ENCODE results near the gene CARM1.
"Not testable (repeated sequence)": the region's sequence is repeated elsewhere in the genome, so short reads cannot be mapped to it uniquely, and the experiment has no call there.

Gene CARM1

GRCh38 chr19:10861103-10861651, 10.2 kb upstream of the CARM1 start:
- TF ChIP-seq, protein P1, sequence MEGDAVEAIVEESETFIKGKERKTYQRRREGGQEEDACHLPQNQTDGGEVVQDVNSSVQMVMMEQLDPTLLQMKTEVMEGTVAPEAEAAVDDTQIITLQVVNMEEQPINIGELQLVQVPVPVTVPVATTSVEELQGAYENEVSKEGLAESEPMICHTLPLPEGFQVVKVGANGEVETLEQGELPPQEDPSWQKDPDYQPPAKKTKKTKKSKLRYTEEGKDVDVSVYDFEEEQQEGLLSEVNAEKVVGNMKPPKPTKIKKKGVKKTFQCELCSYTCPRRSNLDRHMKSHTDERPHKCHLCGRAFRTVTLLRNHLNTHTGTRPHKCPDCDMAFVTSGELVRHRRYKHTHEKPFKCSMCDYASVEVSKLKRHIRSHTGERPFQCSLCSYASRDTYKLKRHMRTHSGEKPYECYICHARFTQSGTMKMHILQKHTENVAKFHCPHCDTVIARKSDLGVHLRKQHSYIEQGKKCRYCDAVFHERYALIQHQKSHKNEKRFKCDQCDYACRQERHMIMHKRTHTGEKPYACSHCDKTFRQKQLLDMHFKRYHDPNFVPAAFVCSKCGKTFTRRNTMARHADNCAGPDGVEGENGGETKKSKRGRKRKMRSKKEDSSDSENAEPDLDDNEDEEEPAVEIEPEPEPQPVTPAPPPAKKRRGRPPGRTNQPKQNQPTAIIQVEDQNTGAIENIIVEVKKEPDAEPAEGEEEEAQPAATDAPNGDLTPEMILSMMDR (IDR thresholded peaks at IDR 0.05; ENCODE audit: insufficient read depth, missing control alignments), result peak; percentile 28
- DNase-seq (ENCODE audit: insufficient read length, low spot score), result no peak
- FAIRE-seq, result no peak

DNA sequence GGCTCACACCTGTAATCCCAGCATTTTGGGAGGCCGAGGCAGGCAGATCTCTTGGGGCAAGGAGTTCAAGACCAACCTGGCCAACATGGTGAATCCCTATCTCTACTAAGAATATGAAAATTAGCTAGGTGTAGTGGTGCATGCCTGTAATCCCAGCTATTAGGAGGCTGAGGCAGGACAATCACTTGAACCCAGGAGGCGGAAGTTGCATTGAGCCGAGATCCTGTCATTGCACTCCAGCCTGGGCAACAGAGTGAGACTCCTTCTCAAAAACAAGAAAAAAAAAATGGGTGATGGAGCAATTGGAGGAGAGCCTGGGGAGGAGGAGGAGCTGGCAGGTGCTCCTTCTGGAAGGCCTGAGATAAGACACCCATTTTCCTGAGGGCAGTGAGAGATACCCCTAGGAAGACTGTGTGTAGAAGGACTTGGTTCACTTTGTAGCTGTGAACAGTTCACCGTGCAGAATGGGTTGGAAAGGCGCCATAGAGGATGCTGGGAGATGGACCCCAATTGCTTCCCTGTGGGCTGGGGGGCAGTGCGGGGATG, 8.7 kb upstream of the CARM1 start:
- TF ChIP-seq, protein P1 (IDR thresholded peaks at IDR 0.05; ENCODE audit: insufficient read depth, missing control alignments), result no peak
- FAIRE-seq (no peak), DNase-seq (ENCODE audit: insufficient read length, low spot score) (no peak)

DNA sequence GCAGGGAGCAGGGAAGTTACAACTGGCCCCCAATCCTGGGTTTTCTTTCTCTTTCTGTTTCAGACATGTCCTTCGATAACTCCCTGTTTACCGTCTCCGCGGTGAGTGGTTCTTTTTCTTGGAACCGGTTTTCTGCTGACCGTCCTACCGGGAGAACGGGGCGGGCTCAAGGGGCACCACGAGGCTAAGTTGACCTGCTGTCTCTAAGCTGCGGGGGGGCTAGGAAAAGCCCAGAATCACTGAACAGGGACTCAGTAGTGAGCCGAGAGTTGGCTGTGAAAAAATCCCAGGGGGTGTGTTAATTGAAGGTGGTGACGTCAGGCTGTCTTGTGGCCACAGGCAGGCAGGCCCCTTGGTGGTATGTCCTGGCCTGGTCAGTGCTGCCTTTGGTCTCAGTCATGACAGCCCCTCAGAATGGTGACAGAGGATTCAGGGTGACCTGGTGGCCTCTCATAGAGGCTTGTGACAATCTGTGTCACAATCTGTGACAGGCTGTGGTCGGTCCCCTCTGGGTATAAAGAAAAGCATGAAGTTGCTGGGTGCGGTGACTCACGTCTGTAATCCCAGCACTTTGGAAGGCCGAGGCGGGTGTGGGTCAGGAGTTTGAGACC, 8.1 kb upstream of the CARM1 start:
- TF ChIP-seq, protein P1 (IDR thresholded peaks at IDR 0.05; ENCODE audit: insufficient read depth, missing control alignments), result no peak
- FAIRE-seq (no peak), DNase-seq (ENCODE audit: insufficient read length, low spot score) (no peak)

DNA sequence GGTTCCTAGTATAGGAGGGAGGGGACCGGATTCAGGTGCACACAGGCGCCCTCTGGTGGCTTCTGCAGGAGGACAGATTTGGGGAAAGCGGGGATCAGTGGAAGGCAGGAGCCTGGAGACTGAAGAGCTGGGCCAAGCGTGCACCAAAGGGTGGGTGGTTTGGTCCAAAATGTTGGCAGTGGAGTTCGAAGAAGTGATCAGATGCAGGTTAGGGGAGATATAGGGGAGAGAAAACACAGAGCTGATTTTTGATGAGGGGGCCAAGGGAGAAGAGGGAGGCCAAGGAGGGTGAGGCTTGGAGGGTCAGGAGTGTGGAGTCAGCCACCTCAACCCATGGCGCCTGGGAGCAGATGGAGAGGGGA, 6.8 kb upstream of the CARM1 start:
- TF ChIP-seq, protein P1 (IDR thresholded peaks at IDR 0.05; ENCODE audit: insufficient read depth, missing control alignments), result peak; percentile 90
- FAIRE-seq (no peak), DNase-seq (ENCODE audit: insufficient read length, low spot score) (peak; percentile 96)

- TF ChIP-seq, protein P1 (IDR thresholded peaks at IDR 0.05; ENCODE audit: insufficient read depth, missing control alignments), result no peak
- DNase-seq (ENCODE audit: insufficient read length, low spot score) (no peak), FAIRE-seq (no peak)
These were observed 4.9 kb upstream of the CARM1 start for GRCh38 chr19:10866495-10866894.

- no peak for DNase-seq (ENCODE audit: insufficient read length, low spot score)
- TF ChIP-seq, protein P1 (IDR thresholded peaks at IDR 0.05; ENCODE audit: insufficient read depth, missing control alignments), result no peak
- no peak for FAIRE-seq
These were observed 2.3 kb upstream of the CARM1 start for GRCh38 chr19:10868872-10869547.

- not testable (repeated sequence) for FAIRE-seq; DNase-seq (ENCODE audit: insufficient read length, low spot score)
These were observed 1.5 kb upstream of the CARM1 start for GRCh38 chr19:10869872-10870311.

Data from D721Med (cell line).